ENCODE data around the gene KDM4C. TPM values are rescaled to one million over a fixed set of nuclear protein-coding genes. Genes with fewer than 3 reads are reported as not detected.

The KDM4C gene
- total RNA-seq, 2 donors from 2014 or later = 12.8 to 31.5 TPM

- H3K4me1 ChIP-seq (ENCODE audit: control insufficient read depth, insufficient read depth, low read length) = no peaks in the 10 kb centered on the region
- DNase-seq = no peak
- WGBS, 2 experiments (ENCODE audit: insufficient coverage in 1 of 2, insufficient read length in 1 of 2) = 97% methylated on average over 3 of the region's 3 CpGs; no CpG with 5 or more reads in 1 of the 2 experiments
- peaks cover 35% of the 10 kb centered on the region for H3K4me1 Mint-ChIP-seq
- no peak overlapping the region for H3K9ac ChIP-seq (ENCODE audit: extremely low read depth, low read length, poor library complexity, severe bottlenecking)
- H3K4me3 Mint-ChIP-seq = no peak overlapping the region
- H3K36me3 Mint-ChIP-seq (ENCODE audit: low read depth) = peaks cover 7% of the 10 kb centered on the region
- peaks cover 15% of the 10 kb centered on the region for H3K36me3 ChIP-seq (ENCODE audit: control insufficient read depth, insufficient read depth, low read length)
- H3K4me3 ChIP-seq (ENCODE audit: low read length) = no peak overlapping the region
- no peaks in the 10 kb centered on the region for H3K27me3 Mint-ChIP-seq (ENCODE audit: insufficient read depth)
- H3K27ac ChIP-seq (ENCODE audit: low read depth, low read length) = no peak overlapping the region
- no peak overlapping the region for H3K27ac Mint-ChIP-seq
- no peak for TF ChIP-seq CTCF (conservative IDR thresholded peaks at IDR 0.05)
- no peaks in the 10 kb centered on the region for H3K9me3 Mint-ChIP-seq
- no peaks in the 10 kb centered on the region for H3K27me3 ChIP-seq (ENCODE audit: control insufficient read depth, insufficient read depth, low read length, poor library complexity, severe bottlenecking)
- H3K9me3 ChIP-seq (ENCODE audit: control insufficient read depth, low read length) = no peaks in the 10 kb centered on the region
These were observed 58.8 kb downstream of the KDM4C start for GRCh38 chr9:6816581-6816980.

- WGBS, 2 experiments (ENCODE audit: insufficient coverage in 1 of 2, insufficient read length in 1 of 2) = 87 to 100% methylated on average over 2 to 4 of the region's 4 CpGs
These were observed 60.6 kb downstream of the KDM4C start for GRCh38 chr9:6818292-6818922.

GRCh38 chr9:6819112-6819511 is 61.3 kb downstream of the KDM4C start:
- Mint-ChIP-seq H3K27me3 (ENCODE audit: insufficient read depth) (no peaks in the 10 kb centered on the region), H3K27ac (no peak overlapping the region), H3K4me1 (peaks cover 40% of the 10 kb centered on the region), H3K9me3 (no peaks in the 10 kb centered on the region), H3K36me3 (ENCODE audit: low read depth) (peaks cover 12% of the 10 kb centered on the region), H3K4me3 (no peak overlapping the region)
- Histone ChIP-seq H3K36me3 (ENCODE audit: control insufficient read depth, insufficient read depth, low read length) (peaks cover 25% of the 10 kb centered on the region), H3K4me3 (ENCODE audit: low read length) (no peak overlapping the region), H3K27me3 (ENCODE audit: control insufficient read depth, insufficient read depth, low read length, poor library complexity, severe bottlenecking) (no peaks in the 10 kb centered on the region), H3K27ac (ENCODE audit: low read depth, low read length) (no peak overlapping the region), H3K4me1 (ENCODE audit: control insufficient read depth, insufficient read depth, low read length) (no peaks in the 10 kb centered on the region), H3K9me3 (ENCODE audit: control insufficient read depth, low read length) (no peaks in the 10 kb centered on the region), H3K9ac (ENCODE audit: extremely low read depth, low read length, poor library complexity, severe bottlenecking) (no peak overlapping the region)
- WGBS, 2 experiments (ENCODE audit: insufficient coverage in 1 of 2, insufficient read length in 1 of 2) = 95 to 96% methylated on average over 2 of the region's 2 CpGs
- TF ChIP-seq CTCF (conservative IDR thresholded peaks at IDR 0.05) = no peak
- no peak for DNase-seq

More at GRCh38 chr9:6818292-6818922, 60.6 kb downstream of the KDM4C start:
- no peak for TF ChIP-seq CTCF (conservative IDR thresholded peaks at IDR 0.05)
- Mint-ChIP-seq H3K36me3 (ENCODE audit: low read depth) (peaks cover 7% of the 10 kb centered on the region), H3K4me1 (peaks cover 40% of the 10 kb centered on the region), H3K9me3 (no peaks in the 10 kb centered on the region), H3K4me3 (no peak overlapping the region), H3K27ac (no peak overlapping the region), H3K27me3 (ENCODE audit: insufficient read depth) (no peaks in the 10 kb centered on the region)
- H3K27ac ChIP-seq (ENCODE audit: low read depth, low read length) = no peak overlapping the region
- H3K4me1 ChIP-seq (ENCODE audit: control insufficient read depth, insufficient read depth, low read length) = no peaks in the 10 kb centered on the region
- no peak overlapping the region for H3K4me3 ChIP-seq (ENCODE audit: low read length)
- DNase-seq = no peak
- peaks cover 18% of the 10 kb centered on the region for H3K36me3 ChIP-seq (ENCODE audit: control insufficient read depth, insufficient read depth, low read length)
- H3K9ac ChIP-seq (ENCODE audit: extremely low read depth, low read length, poor library complexity, severe bottlenecking) = no peak overlapping the region
- H3K9me3 ChIP-seq (ENCODE audit: control insufficient read depth, low read length) = no peaks in the 10 kb centered on the region
- no peaks in the 10 kb centered on the region for H3K27me3 ChIP-seq (ENCODE audit: control insufficient read depth, insufficient read depth, low read length, poor library complexity, severe bottlenecking)

All from endodermal cell (in vitro differentiated cells).